Testis (tissue), 3 donors: ENCODE measurements around the gene GALNT18. TPM values are rescaled to one million over a fixed set of nuclear protein-coding genes. Genes with fewer than 3 reads are reported as not detected.

ENCODE experiments used
- DNase-seq: peaks from one replicate; pipeline ENCODE4 v3.0.0-alpha.2; 2019
- H3K27ac ChIP-seq, 2 donors: fragments of 200-600 bp; sonication (generic); one replicate each; pipeline ENCODE4 v1.5.1; 2019
- H3K27me3 ChIP-seq: fragments of 200-600 bp; sonication (generic); one replicate; pipeline ENCODE4 v1.5.1; 2019
- H3K36me3 ChIP-seq: fragments of 200-600 bp; sonication (generic); one replicate; pipeline ENCODE4 v1.5.1; 2017; ENCODE audit warnings: low read depth; ENCODE audit errors: missing control alignments
- H3K4me1 ChIP-seq: fragments of 200-600 bp; sonication (generic); one replicate; pipeline ENCODE4 v1.5.1; 2019
- H3K4me3 ChIP-seq, 2 donors: fragments of 200-600 bp; sonication (generic); one replicate each; pipeline ENCODE4 v1.5.1; 2017 to 2019
- H3K9me3 ChIP-seq: fragments of 200-600 bp; sonication (generic); one replicate; pipeline ENCODE4 v1.5.1; 2017
- CTCF ChIP-seq, 3 experiments: fragments of 450-650 bp in 2 of 3; fragments of 200-600 bp in 1 of 3; sonication (generic) in 1 of 3; IDR thresholded peaks; one replicate each; pipeline ENCODE4 v1.5.1; 2016 to 2019; ENCODE audit warnings: antibody characterized with exemption in 3 of 3, mild to moderate bottlenecking in 2 of 3, moderate library complexity in 1 of 3
- POLR2A ChIP-seq: fragments of 450-650 bp; IDR thresholded peaks from one replicate; pipeline ENCODE4 v1.6.1; 2017; ENCODE audit warnings: antibody characterized with exemption, mild to moderate bottlenecking, moderate library complexity
- WGBS, 2 donors: methylation state at CpG; one replicate each; pipeline ENCODE4 v1.1.5; 2018; 5-methylcytosine and 5-hydroxymethylcytosine counted together
- intact Hi-C: fragments of 100-400 bp; cut with DNase I; formaldehyde crosslinking; loops from one replicate; pipeline ENCODE4 v1.15.1; 2023; ENCODE audit warnings: low total_unique reads
- polyA plus RNA-seq: library from polyadenylated mRNA; stranded (reverse); fragments of 350-450 nt; fragmentation: Illumina TruSeq; extraction: RNeasy Lipid Tissue Mini Kit (QIAGEN cat#74804); gene quantifications from one replicate; pipeline ENCODE4 v1.2.3, GENCODE V29; 2014; ENCODE audit warnings: low read depth, low replicate concordance; ENCODE audit not compliant: insufficient read depth
- total RNA-seq, 2 donors: library from RNA; depleted of rRNA; stranded (reverse); fragments of >200 nt; gene quantifications; one replicate each; pipeline ENCODE4 v1.2.3, GENCODE V29; 2016

Gene GALNT18
- total and polyA plus RNA-seq, 3 donors from 2014 or later: 39.2 to 106 (median 73.9) TPM

- intact Hi-C loops: no loop called here
- WGBS, 2 donors: 79 to 87% methylated on average over 6 of the region's 6 CpGs
- Histone ChIP-seq H3K27me3 (no peaks in the 10 kb centered on the region), H3K4me3 (no peak overlapping the region), H3K9me3 (no peaks in the 10 kb centered on the region), H3K36me3 (no peaks in the 10 kb centered on the region), H3K4me1 (peaks cover 35% of the 10 kb centered on the region), H3K27ac (no peak overlapping the region)
- DNase-seq: no peak
- TF ChIP-seq POLR2A: no peak
- TF ChIP-seq CTCF (IDR thresholded peaks at IDR 0.05): no peak
Observed at GRCh38 chr11:11446967-11447366, 174.8 kb downstream of the GALNT18 start.

- Histone ChIP-seq H3K27me3 (no peaks in the 10 kb centered on the region), H3K27ac (no peak overlapping the region), H3K9me3 (no peaks in the 10 kb centered on the region), H3K36me3 (no peaks in the 10 kb centered on the region), H3K4me3 (no peak overlapping the region), H3K4me1 (peaks cover 35% of the 10 kb centered on the region)
- TF ChIP-seq CTCF (IDR thresholded peaks at IDR 0.05): no peak
- no peak for TF ChIP-seq POLR2A
- intact Hi-C loops: no loop called here
- no peak for DNase-seq
- WGBS, 2 donors: 83 to 85% methylated on average over 2 of the region's 2 CpGs
Observed at GRCh38 chr11:11446564-11446963, 175.2 kb downstream of the GALNT18 start.

GRCh38 chr11:11445441-11446185, 176.2 kb downstream of the GALNT18 start:
- no peaks in the 10 kb centered on the region for H3K27me3 ChIP-seq
- 65 to 71% methylated on average over 13 of the region's 13 CpGs for WGBS, 2 donors
- TF ChIP-seq POLR2A: no peak
- no peak for TF ChIP-seq CTCF (IDR thresholded peaks at IDR 0.05)
- no peak overlapping the region for H3K27ac ChIP-seq
- H3K9me3 ChIP-seq: no peaks in the 10 kb centered on the region
- peak; percentile 48 for DNase-seq
- H3K4me1 ChIP-seq: peaks cover 35% of the 10 kb centered on the region
- no peaks in the 10 kb centered on the region for H3K36me3 ChIP-seq
- intact Hi-C loops: no loop called here
- H3K4me3 ChIP-seq: no peak overlapping the region

GRCh38 chr11:11444804-11445131, 177.0 kb downstream of the GALNT18 start:
- intact Hi-C loops: no loop called here
- TF ChIP-seq POLR2A (no peak), CTCF (IDR thresholded peaks at IDR 0.05) (no peak)
- no peak for DNase-seq
- no peaks in the 10 kb centered on the region for H3K9me3 ChIP-seq
- no peak overlapping the region for H3K4me3 ChIP-seq
- peaks cover 35% of the 10 kb centered on the region for H3K4me1 ChIP-seq
- WGBS, 2 donors: 34 to 42% methylated on average over 5 of the region's 5 CpGs
- peak overlapping the region in 1 of 2 donors; percentile 6 for H3K27ac ChIP-seq
- no peaks in the 10 kb centered on the region for H3K36me3 ChIP-seq
- no peaks in the 10 kb centered on the region for H3K27me3 ChIP-seq
